Measurements from ENCODE around the gene MAP3K5. TPM values are rescaled to one million over a fixed set of nuclear protein-coding genes. Genes with fewer than 3 reads are reported as not detected.

MAP3K5 gene
- total and polyA plus RNA-seq, 2 of the 8 experiments (the other 6 are each of a cell fraction or from before 2014, with no cell fraction given), result 0.63 to 2.6 TPM

- no peak overlapping the region for H2BK12ac ChIP-seq (ENCODE audit: low read depth, low read length)
- FAIRE-seq (no peak), DNase-seq (ENCODE audit: low read depth in 1 of 2, low spot score in 2 of 2) (no peak)
- H3K27me3 ChIP-seq (replicated peaks in 1 of 4; ENCODE audit: control insufficient read depth in 3 of 4, extremely low read depth in 1 of 4, insufficient read depth in 3 of 4, low read length in 3 of 4), result no peaks in the 10 kb centered on the region
- 82% methylated on average over 2 of the region's 2 CpGs; no CpG with 5 or more reads in 1 of the 2 experiments for WGBS, 2 experiments (ENCODE audit: extremely low coverage in 1 of 2, insufficient coverage in 1 of 2, insufficient read length in 1 of 2, insufficient replicate concordance in 2 of 2, low coverage in 1 of 2, low lambda C conversion rate in 2 of 2, missing lambda C conversion rate in 1 of 2)
- peaks cover 16% of the 10 kb centered on the region for H3K79me1 ChIP-seq (ENCODE audit: low read depth, low read length)
- no peak overlapping the region for H2BK15ac ChIP-seq (ENCODE audit: low read length)
- H2BK20ac ChIP-seq (ENCODE audit: low read length), result no peak overlapping the region
- H2AK5ac ChIP-seq (ENCODE audit: low read depth, low read length), result no peak overlapping the region
- no peak overlapping the region for H2BK5ac ChIP-seq (ENCODE audit: low read depth, low read length)
- H2AFZ ChIP-seq (ENCODE audit: low read length), result no peak overlapping the region
- H3K9me3 ChIP-seq (ENCODE audit: insufficient read depth in 2 of 2, low read depth in 1 of 2, low read length in 1 of 2), result no peaks in the 10 kb centered on the region
- no peak overlapping the region for H3K23ac ChIP-seq (ENCODE audit: insufficient read length)
- H3K4ac ChIP-seq (replicated peaks; ENCODE audit: insufficient read length, low read depth, low read length), result no peak overlapping the region
- no peak overlapping the region for H3K4me2 ChIP-seq (ENCODE audit: insufficient read depth in 1 of 2, low read depth in 2 of 2, low read length in 2 of 2)
- H3K4me1 ChIP-seq (replicated peaks in 1 of 4; ENCODE audit: control insufficient read depth in 3 of 4, insufficient read depth in 4 of 4, low read length in 3 of 4), result peaks cover 12 to 23% (median 19%) of the 10 kb centered on the region in 4 experiments
- no peak overlapping the region for H3K56ac ChIP-seq (replicated peaks; ENCODE audit: insufficient read length, low read depth, low read length)
- TF ChIP-seq BRCA1 (IDR thresholded peaks at IDR 0.05; ENCODE audit: low read depth, low read length) (no peak), TBP (IDR thresholded peaks at IDR 0.05; ENCODE audit: low read depth, low read length) (no peak), RAD21 (IDR thresholded peaks at IDR 0.05 in 1 of 2, conservative IDR thresholded peaks at IDR 0.05 in 1 of 2; ENCODE audit: low read depth in 2 of 2, low read length in 2 of 2) (no peak), EGR1 (IDR thresholded peaks at IDR 0.05; ENCODE audit: borderline replicate concordance, low read depth, low read length) (no peak), BCL11A (IDR thresholded peaks at IDR 0.05; ENCODE audit: low read depth in 2 of 2, low read length in 2 of 2) (no peak), CREB1 (IDR thresholded peaks at IDR 0.05) (no peak), HDAC2 (IDR thresholded peaks at IDR 0.05; ENCODE audit: borderline replicate concordance in 1 of 2, low read depth in 2 of 2, low read length in 2 of 2) (no peak)
- no peak overlapping the region for H4K91ac ChIP-seq (replicated peaks; ENCODE audit: insufficient read length, low read length)
- no peak overlapping the region for H3K4me3 ChIP-seq (ENCODE audit: extremely low read depth in 1 of 4, insufficient read depth in 2 of 4, low read depth in 3 of 4, low read length in 4 of 4)
- no peak overlapping the region for H4K8ac ChIP-seq (ENCODE audit: extremely low read depth, insufficient read depth, low read length)
- no peak overlapping the region for H2BK120ac ChIP-seq (replicated peaks; ENCODE audit: low read depth, low read length)
- ChIA-PET CTCF (ENCODE audit: partially characterized antibody) (interaction anchor here (0.7 kb wide), 1 partner anchor 28 kb away, joined by 3 read pairs; no protein-coding TSS in a partner anchor), POLR2A (ENCODE audit: partially characterized antibody) (interaction anchor here (1.0 kb wide), 1 partner anchor 231 kb away, joined by 4 read pairs; the partner anchor contains the start of gene BCLAF1)
- peaks cover 1% of the 10 kb centered on the region; the same call in 1 of the 2 replicates for H3K23me2 ChIP-seq (ENCODE audit: low read depth, low read length)
- peaks cover 8 to 95% of the 10 kb centered on the region in 2 experiments; a peak in 3 of 4 replicates for H3K79me2 ChIP-seq (ENCODE audit: control insufficient read depth in 1 of 2, insufficient read depth in 2 of 2, low read length in 2 of 2)
- peaks cover 0 to 7% of the 10 kb centered on the region in 2 experiments for H4K20me1 ChIP-seq (replicated peaks in 1 of 2; ENCODE audit: control insufficient read depth in 1 of 2, insufficient read depth in 2 of 2, low read length in 2 of 2)
- H3K18ac ChIP-seq (ENCODE audit: extremely low read depth, low read length), result no peak overlapping the region
- H4K5ac ChIP-seq (ENCODE audit: insufficient read length, low read depth, low read length), result no peak overlapping the region
- H3K27ac ChIP-seq (ENCODE audit: low read depth, low read length), result no peak overlapping the region
- H3K9ac ChIP-seq (replicated peaks in 1 of 4; ENCODE audit: extremely low read depth in 1 of 4, low read depth in 3 of 4, low read length in 3 of 4), result no peak overlapping the region
- no peak overlapping the region for H3K14ac ChIP-seq (ENCODE audit: insufficient read length)
- no peaks in the 10 kb centered on the region for H3K36me3 ChIP-seq (ENCODE audit: control insufficient read depth in 2 of 4, insufficient read depth in 4 of 4, low read length in 3 of 4)
These were observed 270.9 kb downstream of the MAP3K5 start for GRCh38 chr6:136521427-136521826.

Data from H1 (cell line).